HG02678 (cell line): ENCODE results near the gene OR9G1.
"Not testable (repeated sequence)": the region's sequence is repeated elsewhere in the genome, so short reads cannot be mapped to it uniquely, and the experiment has no call there.

Experiments used
- ATAC-seq: cut with Tn5 transposase; IDR thresholded peaks from one replicate; pipeline ENCODE4 v1.9.1; 2021; ENCODE audit warnings: mild to moderate bottlenecking, moderate library complexity; ENCODE audit not compliant: unreplicated experiment

OR9G1 gene

GRCh38 chr11:56698795-56699194 lies at the start of gene OR9G1:
Gene OR9G1 (plus strand): TSS chr11:56699095. CDS start chr11:56700388, 1,293 bp downstream.
- ATAC-seq: no peak

DNA sequence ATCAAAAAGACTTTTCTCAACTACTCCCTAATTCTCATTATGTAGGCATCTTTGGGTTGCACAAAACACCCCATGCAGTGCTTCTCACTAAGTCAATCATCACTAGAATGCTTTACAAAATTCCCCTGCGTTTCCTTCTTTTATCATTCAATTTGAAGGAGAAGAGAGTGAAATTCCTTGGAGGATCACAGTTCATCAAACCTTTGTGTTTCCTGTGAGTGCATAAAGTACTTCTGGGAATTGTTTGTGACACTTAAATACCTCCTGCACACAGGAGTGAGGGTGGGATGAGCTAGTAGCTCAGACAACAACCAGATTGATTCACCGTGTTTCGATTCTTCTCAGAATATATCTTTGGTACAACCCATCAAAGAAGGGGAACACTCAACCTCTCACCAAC lies 39.1 kb upstream of the OR9G1 start:
- ATAC-seq: no peak

GRCh38 chr11:56663386-56663785 lies 35.5 kb upstream of the OR9G1 start, which contains the start of gene OR5AR1:
Gene OR5AR1 (plus strand): TSS chr11:56663686. CDS start chr11:56663686, 0 bp downstream.
- ATAC-seq: no peak

GRCh38 chr11:56670984-56671383 lies 27.9 kb upstream of the OR9G1 start:
- ATAC-seq: no peak

GRCh38 chr11:56688554-56689100 lies 10.3 kb upstream of the OR9G1 start:
- ATAC-seq: no peak

GRCh38 chr11:56691179-56691578 lies 7.7 kb upstream of the OR9G1 start:
- ATAC-seq: not testable (repeated sequence)

- ATAC-seq: no peak
Measured at GRCh38 chr11:56693428-56693827, 5.5 kb upstream of the OR9G1 start.

DNA sequence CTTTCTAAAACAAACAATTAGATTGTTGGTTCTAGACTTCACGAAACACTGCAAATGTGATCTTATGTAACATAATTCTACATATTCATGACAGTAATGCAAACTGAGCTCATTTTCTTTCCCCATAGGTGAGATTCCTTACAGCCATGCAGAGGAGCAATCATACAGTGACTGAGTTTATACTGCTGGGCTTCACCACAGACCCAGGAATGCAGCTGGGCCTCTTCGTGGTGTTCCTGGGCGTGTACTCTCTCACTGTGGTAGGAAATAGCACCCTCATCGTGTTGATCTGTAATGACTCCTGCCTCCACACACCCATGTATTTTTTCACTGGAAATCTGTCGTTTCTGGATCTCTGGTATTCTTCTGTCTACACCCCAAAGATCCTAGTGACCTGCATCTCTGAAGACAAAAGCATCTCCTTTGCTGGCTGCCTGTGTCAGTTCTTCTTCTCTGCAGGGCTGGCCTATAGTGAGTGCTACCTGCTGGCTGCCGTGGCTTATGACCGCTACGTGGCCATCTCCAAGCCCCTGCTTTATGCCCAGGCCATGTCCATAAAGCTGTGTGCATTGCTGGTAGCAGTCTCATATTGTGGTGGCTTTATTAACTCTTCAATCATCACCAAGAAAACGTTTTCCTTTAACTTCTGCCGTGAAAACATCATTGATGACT lies 1.5 kb downstream of the OR9G1 start:
- ATAC-seq: no peak

GRCh38 chr11:56700914-56701485 lies 2.1 kb downstream of the OR9G1 start:
- ATAC-seq: no peak

- ATAC-seq: no peak
Measured at GRCh38 chr11:56705784-56706396, 7.0 kb downstream of the OR9G1 start.

- ATAC-seq: no peak
Measured at GRCh38 chr11:56706486-56706885, 7.6 kb downstream of the OR9G1 start.

DNA sequence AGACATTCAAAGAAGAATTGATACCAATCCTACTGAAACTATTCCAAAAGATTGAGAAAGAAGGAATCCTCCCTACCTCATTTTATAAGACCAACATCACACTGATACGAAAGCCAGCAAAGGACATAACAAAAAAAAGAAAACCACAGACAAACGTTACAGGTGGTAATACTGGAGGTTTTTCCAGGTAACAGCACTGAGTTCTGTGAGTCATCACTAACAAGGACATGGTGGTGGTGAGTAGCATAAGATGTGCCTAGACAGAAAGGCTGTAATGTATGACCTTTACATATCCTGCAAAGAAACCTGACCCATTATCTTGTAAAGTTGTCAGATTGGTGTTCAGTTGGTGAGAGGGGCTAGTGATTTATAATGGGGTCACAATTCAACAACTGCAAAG lies 15.3 kb downstream of the OR9G1 start:
- ATAC-seq: no peak

DNA sequence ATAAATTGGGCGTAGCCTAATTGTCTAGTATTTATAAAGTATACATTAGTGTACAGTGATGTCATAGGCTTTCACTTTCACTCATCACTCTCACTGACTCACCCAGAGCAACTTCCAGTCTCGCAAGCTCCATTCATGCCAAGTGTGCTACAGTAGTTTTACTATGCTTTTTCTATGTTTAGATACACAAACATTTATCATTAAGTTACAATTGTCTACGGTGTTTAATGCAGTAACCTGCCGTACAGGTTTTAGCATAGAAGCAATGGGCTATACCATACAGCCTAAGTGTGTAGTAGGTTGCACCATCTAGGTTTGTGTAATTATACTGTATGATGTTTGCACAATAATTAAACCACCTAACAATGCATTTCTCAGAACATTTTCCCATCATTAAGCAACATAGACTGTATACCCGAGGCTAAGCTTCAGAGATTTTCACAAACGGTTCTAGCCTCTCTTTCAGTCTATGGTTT lies 17.5 kb downstream of the OR9G1 start:
- ATAC-seq: no peak

DNA sequence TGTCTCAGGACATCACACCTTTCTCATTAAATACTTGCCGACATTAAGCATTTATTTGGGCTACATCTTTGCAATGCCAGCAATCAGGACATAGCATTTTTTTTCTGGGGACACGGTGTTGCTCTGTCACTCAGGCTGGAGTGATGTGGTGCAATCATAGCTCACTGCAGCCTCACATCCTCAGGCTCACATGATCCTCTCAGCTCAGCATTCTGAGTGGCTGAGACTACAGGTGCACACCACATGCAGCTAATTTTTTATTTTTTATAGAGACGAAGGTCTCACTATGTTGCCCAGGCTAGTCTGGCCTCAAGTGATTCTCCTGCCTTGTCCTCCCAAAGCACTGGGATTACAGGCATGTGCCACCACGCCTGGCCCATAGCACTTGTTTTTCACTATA lies 21.6 kb downstream of the OR9G1 start:
- no peak for ATAC-seq

DNA sequence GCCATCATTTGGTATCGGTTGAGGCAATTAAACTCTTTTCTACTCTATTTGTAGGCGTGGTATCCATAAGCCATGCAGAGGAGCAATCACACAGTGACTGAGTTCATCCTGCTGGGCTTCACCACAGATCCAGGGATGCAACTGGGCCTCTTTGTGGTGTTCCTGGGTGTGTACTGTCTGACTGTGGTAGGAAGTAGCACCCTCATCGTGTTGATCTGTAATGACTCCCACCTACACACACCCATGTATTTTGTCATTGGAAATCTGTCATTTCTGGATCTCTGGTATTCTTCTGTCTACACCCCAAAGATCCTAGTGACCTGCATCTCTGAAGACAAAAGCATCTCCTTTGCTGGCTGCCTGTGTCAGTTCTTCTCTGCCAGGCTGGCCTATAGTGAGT lies 41.2 kb downstream of the OR9G1 start:
- ATAC-seq: no peak

DNA sequence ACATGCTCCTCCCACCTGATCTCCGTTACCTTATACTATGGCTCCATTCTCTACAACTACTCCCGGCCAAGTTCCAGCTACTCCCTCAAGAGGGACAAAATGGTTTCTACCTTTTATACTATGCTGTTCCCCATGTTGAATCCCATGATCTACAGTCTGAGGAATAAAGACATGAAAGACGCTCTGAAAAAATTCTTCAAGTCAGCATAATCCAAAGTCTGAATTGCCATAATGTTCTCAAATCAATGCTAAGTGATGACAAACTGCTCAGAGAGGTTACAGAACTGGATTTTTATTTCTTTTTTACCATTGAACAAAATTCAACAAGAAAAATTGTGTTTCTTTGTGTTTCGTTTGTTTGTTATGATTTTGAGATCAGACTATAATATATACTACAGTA lies 42.0 kb downstream of the OR9G1 start:
- ATAC-seq: no peak

GRCh38 chr11:56748597-56748996 lies 49.7 kb downstream of the OR9G1 start, which contains the start of gene OR9G4:
Gene OR9G4 (minus strand): TSS chr11:56748697. CDS start chr11:56743766, 4,931 bp downstream.
- no peak for ATAC-seq

DNA sequence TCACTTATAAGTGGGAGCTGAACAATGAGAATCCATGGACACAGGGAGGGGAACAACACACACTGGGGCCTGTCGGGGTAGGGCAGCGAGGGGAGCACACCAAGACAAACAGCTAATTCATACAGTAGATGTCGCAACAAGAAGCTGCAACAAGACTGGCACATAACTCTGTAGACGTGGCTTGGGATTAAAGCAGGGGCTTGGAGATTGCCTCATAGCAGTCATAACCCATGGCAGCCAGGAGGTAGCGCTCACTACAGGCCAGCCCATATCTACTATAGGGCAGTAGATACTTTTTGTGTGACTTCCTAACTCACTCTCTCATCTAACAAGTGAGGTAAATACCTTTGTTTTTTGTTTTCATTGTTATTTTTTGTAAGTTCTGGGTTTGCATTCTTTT lies 51.3 kb downstream of the OR9G1 start:
- no peak for ATAC-seq

DNA sequence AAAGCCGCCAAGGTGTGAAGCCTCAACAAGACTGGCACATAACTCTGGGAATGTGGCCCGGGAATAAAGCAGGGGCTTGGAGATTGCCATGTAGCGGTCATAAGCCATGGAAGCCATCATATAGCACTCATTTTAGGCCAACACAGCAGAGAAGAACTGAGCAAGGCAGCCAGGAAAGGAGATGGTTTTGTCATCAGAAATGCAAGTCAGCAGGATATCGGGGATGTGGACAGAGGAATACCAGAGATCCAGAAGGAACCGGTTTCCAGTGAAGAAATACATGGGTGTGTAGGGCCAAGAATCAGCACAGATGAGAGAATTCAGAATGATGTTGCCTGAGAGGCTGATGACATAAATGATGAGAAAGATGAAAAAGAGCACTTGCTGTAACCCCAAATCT lies 52.6 kb downstream of the OR9G1 start:
- no peak for ATAC-seq
